ENCODE data around the gene RNPEP. TPM values are rescaled to one million over a fixed set of nuclear protein-coding genes. Genes with fewer than 3 reads are reported as not detected.

Gene RNPEP
- total and polyA plus RNA-seq, 2 of the 8 experiments (the other 6 are each of a cell fraction or from before 2014, with no cell fraction given) = 34.1 to 51.1 TPM

DNA sequence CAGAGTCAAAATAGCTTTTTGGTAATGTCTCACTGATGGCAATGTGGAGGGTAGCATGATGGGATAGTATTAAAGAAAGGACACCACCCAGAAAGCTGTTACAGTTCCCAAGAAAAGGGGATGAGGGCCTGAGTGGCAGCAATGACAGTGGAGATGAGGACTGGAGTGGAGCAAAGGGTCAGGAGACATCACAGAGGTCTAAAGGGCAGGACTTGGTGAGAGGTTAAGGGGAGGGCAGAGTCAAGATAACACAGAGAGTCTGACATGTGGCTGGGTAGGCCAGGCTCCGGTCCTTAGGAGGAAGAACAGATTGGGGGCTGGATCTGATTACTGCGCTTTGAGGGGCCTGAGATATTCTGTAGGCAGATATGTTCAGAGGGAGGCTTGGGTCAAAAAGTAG is 47.3 kb downstream of the RNPEP start (continued):
- TF ChIP-seq KDM5A (IDR thresholded peaks at IDR 0.05; ENCODE audit: low read length) (no peak), BCL11A (IDR thresholded peaks at IDR 0.05; ENCODE audit: low read depth in 2 of 2, low read length in 2 of 2) (no peak), CHD1 (IDR thresholded peaks at IDR 0.05; ENCODE audit: low read depth, low read length) (no peak), BACH1 (IDR thresholded peaks at IDR 0.05; ENCODE audit: low read length) (no peak)
